Mononuclear cell (primary cell): ENCODE data around the gene RPS6KA4. TPM values are rescaled to one million over a fixed set of nuclear protein-coding genes. Genes with fewer than 3 reads are reported as not detected.

Source experiments
- H3K27me3 ChIP-seq: 2 replicates; pipeline ENCODE4 v1.6.0; 2011; ENCODE audit warnings: low read length, control low read depth; ENCODE audit not compliant: insufficient read depth
- H3K4me1 ChIP-seq: 2 replicates; pipeline ENCODE4 v1.5.1; 2011; ENCODE audit warnings: mild to moderate bottlenecking, low read length, control low read depth; ENCODE audit not compliant: insufficient read depth
- H3K4me3 ChIP-seq: 2 replicates; pipeline ENCODE4 v1.5.1; 2011; ENCODE audit warnings: mild to moderate bottlenecking, low read length, moderate library complexity
- H3K9me3 ChIP-seq: 2 replicates; pipeline ENCODE4 v1.5.1; 2011; ENCODE audit warnings: low read depth, mild to moderate bottlenecking, control low read depth, low read length
- total RNA-seq: library from RNA; depleted of rRNA; stranded (reverse); fragments of >200 nt; gene quantifications from one replicate; pipeline ENCODE4 v1.2.3, GENCODE V29; 2012

RPS6KA4 gene
- total RNA-seq, 1 donor, result 23.5 TPM

DNA sequence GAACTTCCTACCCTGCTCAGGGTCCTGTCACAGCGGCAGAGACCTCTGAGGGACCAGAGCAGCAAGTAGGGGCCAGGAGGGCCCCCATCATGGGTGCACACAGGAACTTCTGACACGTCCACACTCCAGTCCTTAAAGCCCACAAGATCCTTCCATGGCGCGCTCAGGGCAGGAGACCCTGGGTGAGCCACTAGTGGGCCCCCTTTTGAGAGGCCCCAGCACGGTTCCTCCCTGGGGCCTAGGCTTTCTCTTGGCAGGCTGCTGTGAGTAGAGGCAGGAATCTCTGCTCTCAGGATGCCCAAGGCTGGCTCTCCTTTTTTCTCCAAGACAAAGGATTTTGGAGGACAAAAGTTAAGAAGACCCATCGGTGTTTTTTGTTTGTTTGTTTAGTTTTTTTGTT lies 22.4 kb downstream of the RPS6KA4 start:
- no peak overlapping the region for H3K4me3 ChIP-seq
- H3K9me3 ChIP-seq, result no peaks in the 10 kb centered on the region
- H3K27me3 ChIP-seq, result no peaks in the 10 kb centered on the region
- peaks cover 16% of the 10 kb centered on the region for H3K4me1 ChIP-seq

DNA sequence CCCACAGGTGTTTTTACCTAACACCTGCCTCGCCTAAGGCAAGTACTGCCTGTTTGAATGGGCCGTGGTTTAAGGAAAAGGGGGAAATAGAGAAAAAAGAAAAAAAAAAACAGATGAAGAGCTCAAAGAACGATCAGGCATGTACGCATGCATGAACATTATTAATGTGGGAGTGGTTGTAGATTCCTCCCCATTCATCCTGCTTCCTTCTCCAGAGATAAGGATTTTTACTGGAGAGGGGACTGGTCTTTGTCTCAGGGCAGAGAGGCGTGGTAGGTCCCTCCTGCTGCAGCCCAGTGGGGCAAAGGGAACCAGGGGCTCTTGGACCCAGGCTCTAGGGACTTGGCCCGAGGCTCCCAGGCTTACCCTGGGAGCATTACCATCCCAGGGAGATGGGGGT lies 23.1 kb downstream of the RPS6KA4 start:
- Histone ChIP-seq H3K4me1 (peaks cover 21% of the 10 kb centered on the region), H3K9me3 (no peaks in the 10 kb centered on the region), H3K4me3 (no peak overlapping the region), H3K27me3 (no peaks in the 10 kb centered on the region)

DNA sequence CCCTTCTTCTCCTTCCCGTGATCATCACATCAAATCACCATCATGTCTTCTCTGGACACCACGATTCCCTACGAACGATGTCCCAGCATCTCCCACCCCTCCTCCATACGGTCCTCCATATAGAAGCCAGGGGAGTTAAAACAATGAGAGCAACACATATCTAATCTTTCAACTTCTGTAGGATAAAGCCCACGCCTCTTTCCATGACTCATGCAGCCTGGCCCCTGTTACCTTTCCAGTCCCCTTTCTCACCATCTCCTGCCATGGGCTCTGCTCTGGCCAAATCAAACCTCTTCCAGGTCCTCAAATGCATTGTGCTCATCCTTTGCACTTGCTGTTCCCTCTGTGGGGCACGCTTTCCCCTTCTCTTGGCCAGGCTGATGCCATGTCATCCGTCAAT lies 23.6 kb downstream of the RPS6KA4 start:
- Histone ChIP-seq H3K27me3 (no peaks in the 10 kb centered on the region), H3K4me3 (no peak overlapping the region), H3K9me3 (no peaks in the 10 kb centered on the region), H3K4me1 (peaks cover 24% of the 10 kb centered on the region)

DNA sequence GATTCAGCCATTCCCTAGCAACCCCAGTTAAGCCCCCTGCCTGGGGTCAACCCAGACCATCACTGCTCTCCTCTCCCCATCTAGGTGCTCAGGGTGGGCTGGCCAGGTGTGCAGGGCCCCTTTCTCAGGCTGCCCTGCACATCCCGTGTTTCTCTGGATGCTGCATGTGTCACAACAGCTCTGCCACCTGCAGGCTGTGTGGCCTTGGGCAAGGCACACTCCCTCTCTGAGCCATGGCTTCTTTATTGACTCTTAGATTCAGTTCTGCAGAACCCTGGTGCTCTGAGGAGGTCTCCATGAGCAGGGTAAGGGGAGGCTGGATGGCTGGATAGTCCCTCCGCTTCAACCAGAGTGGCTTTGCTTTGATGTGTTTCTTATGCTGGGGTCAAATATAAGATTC lies 24.6 kb downstream of the RPS6KA4 start:
- no peaks in the 10 kb centered on the region for H3K27me3 ChIP-seq
- peaks cover 24% of the 10 kb centered on the region for H3K4me1 ChIP-seq
- H3K9me3 ChIP-seq, result no peaks in the 10 kb centered on the region
- no peak overlapping the region for H3K4me3 ChIP-seq

DNA sequence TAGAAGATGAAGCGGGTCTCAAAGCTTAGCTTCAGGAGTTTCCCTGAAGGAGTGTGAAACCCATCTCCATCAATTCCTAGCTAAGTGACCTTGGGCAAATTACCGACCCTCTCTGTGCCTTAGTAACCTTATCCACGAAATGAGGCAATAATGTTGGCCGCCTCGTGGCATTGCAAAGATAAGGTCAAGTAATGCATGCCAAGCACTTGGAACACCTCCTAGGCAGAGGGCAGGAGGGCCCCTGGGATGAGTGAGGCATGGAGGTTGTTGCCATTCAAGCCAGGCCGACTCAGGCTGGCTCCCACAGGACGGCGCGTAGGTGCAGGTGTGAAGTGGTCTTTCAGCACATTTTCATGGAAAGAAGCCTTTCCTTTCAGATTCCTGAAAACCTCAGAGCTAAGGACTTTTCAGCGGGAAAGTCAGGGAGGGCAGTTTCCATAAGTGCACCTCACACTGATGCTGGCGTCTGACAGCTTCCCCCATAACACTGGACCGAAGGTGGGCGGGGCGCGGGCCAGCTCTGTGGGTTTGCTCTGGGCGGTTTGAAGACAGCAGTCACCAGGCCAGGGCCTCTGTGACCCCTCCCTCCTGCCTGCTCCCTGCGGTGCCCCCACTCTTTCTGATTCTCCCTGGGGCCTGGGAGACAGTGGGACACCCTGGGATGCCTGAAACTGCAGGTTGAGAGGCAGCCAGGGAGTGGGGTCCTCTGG lies 25.2 kb downstream of the RPS6KA4 start:
- no peaks in the 10 kb centered on the region for H3K9me3 ChIP-seq
- H3K4me3 ChIP-seq, result no peak overlapping the region
- H3K4me1 ChIP-seq, result peaks cover 24% of the 10 kb centered on the region
- H3K27me3 ChIP-seq, result no peaks in the 10 kb centered on the region

DNA sequence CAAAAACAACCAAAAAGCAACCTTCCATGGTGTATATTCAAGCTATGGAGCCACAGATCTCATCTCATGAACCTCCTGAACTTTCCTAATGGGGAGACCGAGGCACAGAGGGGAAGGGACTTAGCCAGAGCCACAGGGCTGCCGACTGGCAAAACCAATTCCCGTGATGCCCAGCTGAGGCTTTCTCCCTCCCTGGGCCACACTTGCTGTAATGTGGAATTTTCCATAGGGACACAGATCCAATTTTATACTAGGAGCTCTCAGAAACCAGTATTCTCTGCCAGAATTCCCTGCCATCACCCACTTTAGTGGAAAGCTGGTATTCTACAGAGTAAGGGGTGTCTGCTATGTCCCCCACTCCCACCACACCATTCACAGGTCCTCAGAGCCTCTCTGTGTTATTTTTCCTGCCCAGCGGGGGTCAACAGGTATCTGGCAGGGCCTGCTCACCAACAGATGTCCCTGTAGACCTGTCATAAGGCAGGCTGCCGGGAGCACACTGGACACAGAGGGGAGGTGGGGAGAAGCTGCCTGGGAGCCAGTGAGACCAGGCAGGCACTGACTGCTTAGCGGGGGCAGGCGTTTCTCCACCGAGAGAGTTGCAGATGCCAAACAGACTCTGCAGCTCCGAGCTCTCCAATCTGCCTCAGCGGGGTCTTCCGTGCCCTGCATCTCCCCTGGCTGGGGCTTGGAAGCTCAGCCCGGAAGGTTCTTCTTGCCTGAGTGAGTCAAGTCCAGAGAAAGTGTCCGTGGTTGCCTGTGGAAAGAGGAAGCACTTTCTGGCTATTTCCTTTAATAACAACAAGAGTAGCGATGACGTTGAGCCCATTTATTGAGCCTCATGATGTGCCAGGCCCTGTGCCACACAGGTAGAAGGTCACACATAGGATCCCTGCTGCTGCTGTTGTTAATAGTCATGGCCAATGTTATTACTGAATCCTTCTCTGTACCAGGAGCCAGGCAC lies 26.3 kb downstream of the RPS6KA4 start:
- H3K27me3 ChIP-seq, result no peaks in the 10 kb centered on the region
- no peak overlapping the region for H3K4me3 ChIP-seq
- H3K4me1 ChIP-seq, result peaks cover 30% of the 10 kb centered on the region
- H3K9me3 ChIP-seq, result no peaks in the 10 kb centered on the region

DNA sequence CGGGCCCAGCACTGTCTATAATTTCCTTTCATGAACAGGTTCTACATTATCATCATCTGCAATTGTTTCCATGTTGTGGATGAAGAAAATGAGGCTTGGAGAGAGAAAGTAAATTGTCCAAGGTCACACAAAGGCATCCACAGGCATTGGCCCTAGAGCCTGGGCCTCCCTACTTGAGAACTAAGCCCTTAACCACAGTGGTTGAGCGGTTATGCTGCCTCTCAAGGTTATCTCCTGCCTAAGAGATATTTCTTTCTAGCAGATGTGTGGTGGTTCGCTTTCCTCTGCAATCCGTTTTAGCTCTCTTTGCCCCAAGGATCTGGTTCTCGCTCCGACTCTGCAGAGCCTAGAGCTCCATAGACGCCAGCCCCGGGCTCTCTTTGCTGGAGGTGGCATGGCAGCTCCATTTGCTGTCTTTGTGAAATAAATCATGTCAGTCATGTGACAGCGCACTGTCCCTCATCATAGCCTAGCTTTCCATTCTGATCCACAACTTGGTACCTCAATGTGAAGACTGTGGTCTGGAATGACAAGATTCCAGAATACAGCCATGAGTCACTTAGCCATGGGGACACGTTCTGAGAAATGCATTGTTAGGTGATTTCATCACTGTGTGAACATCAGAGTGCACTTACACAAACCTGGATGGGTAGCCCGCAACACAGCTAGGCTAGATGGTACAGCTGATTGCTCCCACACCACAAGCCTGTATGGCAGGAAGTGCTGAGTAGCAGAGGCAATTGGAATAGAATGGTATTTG lies 27.2 kb downstream of the RPS6KA4 start:
- H3K4me1 ChIP-seq, result peaks cover 38% of the 10 kb centered on the region
- no peaks in the 10 kb centered on the region for H3K9me3 ChIP-seq
- no peak overlapping the region for H3K4me3 ChIP-seq
- no peaks in the 10 kb centered on the region for H3K27me3 ChIP-seq

DNA sequence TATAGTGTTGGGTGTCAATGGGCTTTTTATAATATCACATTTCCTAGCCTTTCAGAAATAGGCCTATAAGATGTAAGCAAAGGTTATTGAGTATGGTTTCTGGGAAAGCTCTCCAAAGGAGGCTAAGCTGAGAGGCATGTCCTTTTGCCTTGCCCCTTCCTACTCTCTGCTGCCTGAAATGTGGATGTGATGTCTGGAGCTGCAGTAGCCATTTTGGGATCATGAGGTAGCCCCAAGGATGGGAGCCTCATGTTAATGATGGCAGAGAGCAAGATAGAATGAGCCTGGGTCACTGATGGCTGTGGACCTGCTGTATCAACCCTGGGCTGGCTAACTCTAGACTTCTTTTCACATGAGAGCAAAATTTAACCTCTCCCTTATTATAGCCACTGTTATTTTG lies 29.0 kb downstream of the RPS6KA4 start:
- H3K27me3 ChIP-seq, result no peaks in the 10 kb centered on the region
- no peaks in the 10 kb centered on the region for H3K9me3 ChIP-seq
- H3K4me3 ChIP-seq, result no peak overlapping the region
- H3K4me1 ChIP-seq, result peaks cover 46% of the 10 kb centered on the region

DNA sequence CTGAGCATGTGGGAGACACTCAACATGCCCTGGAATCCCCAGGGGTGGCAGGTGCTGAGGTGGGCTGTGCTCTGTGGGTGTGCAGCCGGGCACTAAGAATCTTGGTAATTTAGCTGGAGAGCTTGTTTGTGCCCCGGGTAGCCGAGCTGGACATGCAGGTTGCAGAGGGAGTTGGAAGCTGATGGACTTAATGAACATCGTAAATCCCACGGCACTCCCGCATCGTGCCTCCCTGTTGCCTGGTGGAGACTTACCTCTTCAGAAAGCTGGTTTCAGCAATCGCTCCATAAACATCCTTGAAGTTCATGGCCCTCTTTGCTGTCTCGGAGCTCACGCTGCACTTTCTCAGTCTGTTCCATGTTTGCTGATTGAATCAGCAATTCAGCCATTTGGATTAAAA lies 29.9 kb downstream of the RPS6KA4 start:
- Histone ChIP-seq H3K4me3 (no peak overlapping the region), H3K4me1 (peaks cover 49% of the 10 kb centered on the region), H3K9me3 (no peaks in the 10 kb centered on the region), H3K27me3 (no peaks in the 10 kb centered on the region)

DNA sequence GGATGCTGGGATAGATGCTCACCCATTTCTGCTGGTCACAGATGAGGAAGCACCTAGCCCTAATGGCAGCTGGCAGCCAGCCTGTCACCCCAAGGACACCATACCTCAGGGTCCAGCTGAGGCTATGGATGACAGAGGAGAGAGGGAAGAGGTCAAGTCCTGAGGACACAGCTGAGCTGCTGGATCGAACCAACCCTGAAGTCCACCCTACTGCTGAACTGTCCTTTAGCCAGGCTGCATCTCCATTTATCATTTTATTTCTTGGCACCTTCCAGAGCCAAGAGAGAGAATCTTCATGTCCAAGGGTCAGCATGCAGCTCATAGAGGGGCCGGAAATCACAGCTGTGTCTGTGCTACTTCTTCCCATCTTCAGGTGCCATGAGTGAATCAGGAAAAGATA lies 30.9 kb downstream of the RPS6KA4 start:
- Histone ChIP-seq H3K27me3 (no peaks in the 10 kb centered on the region), H3K4me3 (no peak overlapping the region), H3K4me1 (peaks cover 58% of the 10 kb centered on the region), H3K9me3 (no peaks in the 10 kb centered on the region)

DNA sequence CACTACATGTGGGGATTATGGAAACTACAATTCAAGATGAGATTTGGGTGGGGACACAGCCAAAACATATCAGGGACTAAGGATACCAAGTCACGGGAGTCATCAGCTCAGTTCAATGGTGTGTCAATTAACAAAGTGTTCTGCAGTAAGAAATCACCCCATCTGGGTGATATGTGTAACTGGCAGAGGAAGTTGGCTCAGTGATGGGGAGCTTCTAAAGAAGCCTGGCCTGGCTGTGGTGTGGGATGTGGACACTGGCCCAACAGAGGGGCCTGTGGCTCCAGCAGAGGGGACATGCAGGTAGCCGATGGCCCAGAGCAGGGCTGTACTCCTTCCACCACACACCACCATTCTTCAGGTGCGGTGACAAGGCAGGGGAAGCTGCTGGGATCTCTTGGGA lies 31.6 kb downstream of the RPS6KA4 start:
- peaks cover 58% of the 10 kb centered on the region for H3K4me1 ChIP-seq
- H3K4me3 ChIP-seq, result no peak overlapping the region
- H3K9me3 ChIP-seq, result no peaks in the 10 kb centered on the region
- H3K27me3 ChIP-seq, result no peaks in the 10 kb centered on the region

DNA sequence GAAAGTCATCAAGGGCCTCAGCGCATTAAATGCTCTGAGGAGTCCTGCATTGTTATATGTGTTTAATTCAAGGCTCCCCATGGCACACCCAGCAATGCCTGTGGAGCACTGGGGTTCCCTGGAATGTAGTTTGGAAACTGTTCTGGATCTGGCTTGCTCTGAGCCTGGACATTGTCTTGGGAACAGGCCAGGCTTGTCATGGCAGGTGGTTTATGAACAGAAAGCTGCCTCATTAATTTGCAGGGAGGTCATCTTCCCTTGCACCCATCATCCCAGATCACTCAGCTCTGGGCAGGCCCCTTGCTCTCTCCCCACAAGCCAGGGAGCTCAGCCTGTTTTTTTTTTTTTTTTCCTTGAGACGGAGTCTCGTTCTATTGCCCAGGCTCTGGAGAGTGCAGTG lies 32.9 kb downstream of the RPS6KA4 start:
- Histone ChIP-seq H3K9me3 (no peaks in the 10 kb centered on the region), H3K4me1 (peaks cover 56% of the 10 kb centered on the region), H3K27me3 (no peaks in the 10 kb centered on the region), H3K4me3 (no peak overlapping the region)

DNA sequence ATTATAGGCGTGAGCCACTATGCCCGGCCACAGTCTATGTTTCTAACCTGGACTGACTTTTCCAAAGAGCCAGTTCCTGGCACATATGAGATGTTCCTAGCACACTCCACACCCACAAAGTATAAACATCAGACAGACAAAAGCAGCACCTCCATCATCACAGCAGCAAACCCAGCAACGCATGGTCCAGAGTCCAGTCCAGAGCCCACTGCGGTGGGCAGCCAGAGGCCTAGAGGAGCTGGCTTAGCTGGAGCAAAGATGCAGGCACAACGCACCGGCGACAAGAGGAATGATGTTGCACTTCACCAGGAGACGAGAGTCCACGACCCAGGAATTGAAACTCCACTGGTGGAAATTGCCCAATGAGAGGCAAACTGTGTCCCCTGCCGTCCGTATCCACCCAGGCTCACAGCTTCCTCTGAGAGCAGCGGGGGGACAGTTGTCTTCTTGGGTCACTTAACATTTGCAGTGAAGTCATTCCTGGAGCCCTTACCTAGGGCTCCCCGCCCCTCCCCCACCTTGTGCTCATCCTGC lies 36.6 kb downstream of the RPS6KA4 start:
- H3K27me3 ChIP-seq, result no peaks in the 10 kb centered on the region
- no peaks in the 10 kb centered on the region for H3K9me3 ChIP-seq
- H3K4me1 ChIP-seq, result peaks cover 59% of the 10 kb centered on the region
- H3K4me3 ChIP-seq, result peak overlapping the region; percentile 27

DNA sequence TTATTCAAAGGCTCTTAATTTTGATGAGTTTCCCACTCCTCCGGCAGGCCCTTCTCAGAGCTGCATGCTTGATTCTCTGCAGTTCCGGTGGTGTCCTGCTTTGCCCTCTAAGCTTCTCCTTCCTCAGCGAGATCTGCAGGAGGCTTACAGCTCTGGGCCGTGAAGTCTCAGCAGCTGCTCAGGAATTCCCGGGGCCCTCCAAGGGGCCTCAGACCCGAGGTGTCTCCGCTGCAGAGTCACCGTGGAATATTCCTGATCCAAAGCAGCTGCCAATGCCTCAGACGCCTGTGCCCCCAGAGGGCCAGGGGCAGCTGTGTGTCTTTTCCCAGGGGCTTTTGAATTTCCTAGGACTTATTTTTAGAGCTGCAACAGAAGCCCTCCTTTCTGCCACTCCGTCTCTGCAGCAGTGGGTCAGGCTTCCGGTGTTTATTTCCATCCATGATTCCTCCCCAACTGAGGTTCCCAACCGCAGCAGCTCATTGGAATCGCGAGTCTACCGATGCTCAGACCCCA lies 37.2 kb downstream of the RPS6KA4 start:
- Histone ChIP-seq H3K4me3 (no peak overlapping the region), H3K4me1 (peaks cover 57% of the 10 kb centered on the region), H3K9me3 (no peaks in the 10 kb centered on the region), H3K27me3 (no peaks in the 10 kb centered on the region)

DNA sequence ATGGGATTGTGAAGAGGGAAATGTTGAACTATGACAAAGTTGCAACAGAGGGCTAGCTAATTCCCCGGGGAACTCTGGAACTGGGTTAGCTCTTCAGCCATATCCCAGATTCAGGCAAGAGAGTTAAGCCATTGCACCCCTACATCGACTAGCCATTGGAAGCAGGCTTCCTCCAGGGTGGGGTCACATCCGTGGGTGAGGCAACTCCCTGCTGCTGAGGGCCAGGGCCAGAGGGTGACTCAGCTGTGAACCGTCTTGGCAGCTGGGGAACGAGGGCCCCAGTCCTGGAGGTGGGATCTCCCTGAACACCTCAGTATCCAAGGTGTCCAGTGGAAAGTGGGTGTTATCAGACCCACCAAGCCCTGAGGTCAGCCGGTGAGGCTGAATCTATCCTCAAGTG lies 41.1 kb downstream of the RPS6KA4 start:
- no peak overlapping the region for H3K4me3 ChIP-seq
- H3K27me3 ChIP-seq, result no peaks in the 10 kb centered on the region
- H3K4me1 ChIP-seq, result peaks cover 50% of the 10 kb centered on the region
- H3K9me3 ChIP-seq, result no peaks in the 10 kb centered on the region
